Measurements from ENCODE around the gene STX2.
"Not testable (repeated sequence)": the region's sequence is repeated elsewhere in the genome, so short reads cannot be mapped to it uniquely, and the experiment has no call there.

STX2 gene

GRCh38 chr12:130870442-130871285 is 31.6 kb upstream of the STX2 start:
- DNase-seq (ENCODE audit: low read depth in 2 of 2, low spot score in 1 of 2): peak; percentile 26 to 36

DNA sequence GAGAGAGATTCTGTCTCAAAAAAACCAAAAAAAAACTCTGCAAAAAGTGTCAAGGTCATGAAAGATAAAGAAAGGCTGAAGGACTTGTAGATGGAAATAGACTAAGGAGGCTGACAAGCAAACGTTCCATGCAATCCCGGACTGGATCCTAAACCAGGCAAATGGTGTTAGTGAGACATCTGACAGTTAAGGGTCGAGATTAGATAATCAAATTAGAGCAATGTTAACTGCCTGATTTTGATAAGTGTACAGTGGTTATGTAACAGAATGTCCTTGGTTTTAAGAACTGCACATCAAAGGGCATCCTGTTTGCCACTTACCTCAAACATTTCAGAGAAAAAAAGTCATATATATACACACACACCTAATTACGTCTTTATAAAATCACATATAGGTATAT is 29.4 kb upstream of the STX2 start:
- DNase-seq (ENCODE audit: low read depth in 2 of 2, low spot score in 1 of 2): no peak

DNA sequence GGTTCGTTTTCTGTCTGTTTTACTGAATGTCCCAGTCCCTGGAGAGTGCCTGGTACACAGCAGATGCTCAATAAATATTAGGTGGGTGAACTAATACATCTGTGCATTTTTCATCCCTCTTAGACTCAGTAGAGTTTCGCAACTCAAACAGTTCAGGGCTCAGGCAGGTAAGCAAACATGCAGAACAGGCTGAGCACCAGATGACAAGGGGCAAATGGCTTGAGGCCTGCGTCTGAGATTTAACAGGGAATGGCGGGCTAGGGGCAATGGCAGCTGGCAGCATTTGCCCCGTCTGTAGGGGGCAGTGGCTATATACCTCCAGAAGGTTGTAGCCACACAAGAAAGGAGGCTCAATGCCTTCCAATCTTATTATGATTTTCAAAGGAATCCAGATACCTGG is 24.2 kb upstream of the STX2 start:
- DNase-seq (ENCODE audit: low read depth in 2 of 2, low spot score in 1 of 2): no peak

GRCh38 chr12:130862771-130863170 is 23.7 kb upstream of the STX2 start:
- not testable (repeated sequence) for DNase-seq (ENCODE audit: low read depth in 2 of 2, low spot score in 1 of 2)

DNA sequence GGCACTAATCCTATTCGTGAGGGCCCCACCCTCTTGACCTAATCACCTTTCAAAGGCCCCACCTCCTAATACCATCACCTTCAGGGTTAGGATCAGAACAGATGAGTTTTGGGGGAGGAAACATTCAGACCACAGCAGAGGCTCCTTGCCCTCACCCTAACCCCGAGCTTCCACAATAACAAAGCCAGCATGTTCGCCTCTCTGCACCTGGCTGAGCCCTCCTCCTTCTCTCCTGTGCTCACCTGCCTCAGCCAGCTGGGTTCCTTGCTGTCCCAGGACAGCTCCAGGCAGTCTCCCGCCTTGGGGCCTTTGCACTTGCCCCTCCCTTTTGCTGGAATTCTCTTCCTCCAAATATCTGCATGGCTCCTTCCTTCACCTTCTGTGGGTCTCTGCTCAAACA is 23.1 kb upstream of the STX2 start:
- no peak for DNase-seq (ENCODE audit: low read depth in 2 of 2, low spot score in 1 of 2)

DNA sequence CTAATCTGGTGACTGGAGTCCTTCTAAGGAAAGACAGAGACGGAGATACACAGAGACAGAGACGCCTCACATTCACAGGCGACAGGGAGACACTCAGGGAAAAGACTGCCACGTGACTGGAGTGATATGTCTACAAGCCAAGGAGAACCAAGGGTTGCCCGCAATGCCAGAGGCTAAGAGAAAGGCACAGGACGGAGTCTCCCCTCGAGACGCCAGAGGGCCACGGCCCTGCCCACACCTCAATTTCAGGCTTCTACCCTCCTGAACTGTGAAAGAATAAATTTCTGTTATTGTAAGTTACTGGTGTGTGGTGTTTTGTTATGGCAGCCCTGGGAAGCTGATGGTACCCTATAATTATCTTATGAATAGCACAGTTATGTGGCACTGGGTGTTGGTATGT is 21.3 kb upstream of the STX2 start:
- DNase-seq (ENCODE audit: low read depth in 2 of 2, low spot score in 1 of 2): no peak

DNA sequence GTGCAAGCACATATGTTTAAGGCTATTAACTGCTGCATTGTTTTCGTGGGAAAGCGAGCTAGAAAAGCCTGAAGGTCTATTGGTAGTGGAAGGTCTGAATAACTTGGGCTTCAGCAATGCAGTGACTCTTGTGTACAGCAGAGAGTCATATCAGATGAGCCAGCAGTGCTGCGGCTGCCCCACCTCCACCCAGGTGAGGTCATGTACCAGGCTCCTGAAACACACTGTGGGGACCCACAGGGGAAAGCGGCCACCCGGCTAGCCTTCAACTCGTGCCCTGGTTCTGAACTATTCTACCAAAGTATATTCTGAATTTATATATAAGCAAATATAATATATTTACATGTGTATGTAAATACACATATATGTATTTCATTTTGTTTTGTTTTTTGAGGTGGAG is 20.1 kb upstream of the STX2 start:
- DNase-seq (ENCODE audit: low read depth in 2 of 2, low spot score in 1 of 2): no peak

GRCh38 chr12:130858084-130858483 is 19.0 kb upstream of the STX2 start:
- DNase-seq (ENCODE audit: low read depth in 2 of 2, low spot score in 1 of 2): no peak

GRCh38 chr12:130856088-130856487 is 17.0 kb upstream of the STX2 start:
- no peak for DNase-seq (ENCODE audit: low read depth in 2 of 2, low spot score in 1 of 2)

DNA sequence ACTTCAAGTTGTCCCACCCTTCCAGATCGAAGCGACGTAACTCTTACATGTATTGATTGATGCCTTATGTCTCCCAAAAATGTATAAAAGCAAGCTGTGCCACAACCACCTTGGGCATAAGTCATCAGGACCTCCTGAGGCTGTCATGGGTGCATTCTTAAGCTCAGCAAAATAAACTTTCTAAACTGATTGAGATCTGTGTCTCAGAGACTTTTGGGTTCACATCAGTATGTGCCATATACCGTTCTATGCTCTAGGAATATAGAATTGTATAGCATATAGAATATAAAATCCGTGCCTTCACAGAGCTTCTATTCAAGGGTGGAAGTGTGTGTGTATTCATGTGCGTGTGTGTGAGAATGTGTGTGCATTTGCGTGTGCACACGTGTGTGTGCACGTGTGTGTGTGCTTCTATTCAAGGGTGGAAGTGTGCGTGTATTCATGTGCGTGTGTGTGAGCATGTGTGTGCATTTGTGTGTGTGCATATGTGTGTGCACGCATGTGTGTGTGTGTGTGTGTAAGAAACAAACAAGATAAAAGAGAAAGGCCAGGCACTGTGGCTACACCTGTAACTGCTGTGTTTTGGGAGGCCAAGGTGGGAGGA is 11.5 kb upstream of the STX2 start:
- no peak for DNase-seq (ENCODE audit: low read depth in 2 of 2, low spot score in 1 of 2)

GRCh38 chr12:130849561-130850417 is 10.7 kb upstream of the STX2 start:
- no peak for DNase-seq (ENCODE audit: low read depth in 2 of 2, low spot score in 1 of 2)

- not testable (repeated sequence) for DNase-seq (ENCODE audit: low read depth in 2 of 2, low spot score in 1 of 2)
Observed at GRCh38 chr12:130848785-130849305, 9.8 kb upstream of the STX2 start.

DNA sequence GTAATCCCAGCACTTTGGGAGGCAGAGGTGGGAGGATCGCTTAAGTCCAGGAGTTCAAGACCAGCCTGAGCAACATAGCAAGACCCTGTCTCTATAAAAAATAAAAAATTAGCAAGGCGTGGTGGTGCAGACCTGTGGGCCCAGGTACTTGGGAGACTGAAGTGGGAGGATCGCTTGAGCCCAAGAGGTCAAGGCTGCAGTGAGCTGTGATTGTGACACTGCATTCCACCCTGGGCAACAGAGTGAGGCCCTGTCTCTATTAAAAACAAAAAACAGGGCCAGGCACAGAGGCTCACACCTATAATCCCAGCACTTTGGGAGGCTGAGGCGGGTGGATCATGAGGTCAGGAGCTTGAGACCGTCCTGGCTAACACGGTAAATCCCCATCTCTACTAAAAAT is 9.1 kb upstream of the STX2 start:
- DNase-seq (ENCODE audit: low read depth in 2 of 2, low spot score in 1 of 2): not testable (repeated sequence)

DNA sequence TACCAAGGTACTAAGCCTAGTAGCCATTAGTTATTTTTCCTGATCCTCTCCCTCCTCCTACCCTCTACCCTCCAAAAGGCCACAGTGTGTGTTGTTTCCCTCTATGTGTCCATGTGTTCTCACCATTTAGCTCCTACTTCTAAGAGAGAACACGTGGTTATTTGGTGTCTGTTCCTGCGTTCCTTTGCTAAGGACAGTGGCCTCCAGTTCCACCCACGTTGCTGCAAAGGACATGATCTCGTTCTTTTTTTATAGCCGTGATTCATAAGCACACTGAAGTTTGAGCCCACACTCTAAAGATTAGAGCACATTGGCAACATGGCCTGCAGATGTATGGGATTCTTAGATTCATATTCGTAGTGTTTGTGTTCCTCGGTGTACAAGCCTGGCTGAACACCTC is 8.1 kb upstream of the STX2 start:
- DNase-seq (ENCODE audit: low read depth in 2 of 2, low spot score in 1 of 2): no peak

GRCh38 chr12:130846369-130846768 is 7.3 kb upstream of the STX2 start:
- no peak for DNase-seq (ENCODE audit: low read depth in 2 of 2, low spot score in 1 of 2)

GRCh38 chr12:130839770-130840404 is 837 bp upstream of the STX2 start:
- DNase-seq (ENCODE audit: low read depth in 2 of 2, low spot score in 1 of 2): no peak

GRCh38 chr12:130838284-130838950 is 633 bp downstream of the STX2 start:
- peak in 1 of 2 donors; percentile 9 for DNase-seq (ENCODE audit: low read depth in 2 of 2, low spot score in 1 of 2)

DNA sequence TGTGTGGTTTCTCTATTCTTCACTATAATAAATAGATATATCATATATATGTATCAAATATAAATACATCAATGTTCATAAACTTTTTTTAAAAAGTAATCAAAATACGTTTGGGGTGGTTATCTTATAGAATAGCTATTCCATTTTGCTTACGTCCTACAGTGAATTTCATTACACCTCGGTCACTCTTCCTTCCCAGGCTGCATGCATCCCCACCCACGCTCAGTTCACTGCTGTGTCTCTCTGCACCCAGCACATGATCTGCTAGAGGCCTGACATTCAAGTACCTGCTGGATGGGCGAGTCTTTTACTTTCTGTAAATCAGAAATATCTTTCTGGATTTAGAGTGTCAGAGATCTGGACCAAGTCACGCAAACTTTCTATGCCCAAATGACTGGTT is 3.6 kb downstream of the STX2 start:
- DNase-seq (ENCODE audit: low read depth in 2 of 2, low spot score in 1 of 2): no peak

GRCh38 chr12:130835011-130835410 is 4.0 kb downstream of the STX2 start:
- DNase-seq (ENCODE audit: low read depth in 2 of 2, low spot score in 1 of 2): no peak

GRCh38 chr12:130832561-130833209 is 6.4 kb downstream of the STX2 start:
- DNase-seq (ENCODE audit: low read depth in 2 of 2, low spot score in 1 of 2): no peak
